NCI-H1417 (cell line): ENCODE results near the gene OR8B4.
"Not testable (repeated sequence)": the region's sequence is repeated elsewhere in the genome, so short reads cannot be mapped to it uniquely, and the experiment has no call there.

Source experiments
- DNase-seq, 3 experiments: peaks; one replicate each; lab custom pipeline; 2025; lab: John Stamatoyannopoulos, UW

The OR8B4 gene

GRCh38 chr11:124424384-124424921 is at the start of gene OR8B4:
OR8B4 (minus strand) TSS chr11:124424871; CDS start chr11:124424871, 0 bp downstream.
- DNase-seq = no peak

- DNase-seq = no peak
Measured at GRCh38 chr11:124474079-124474478, 49.4 kb upstream of the OR8B4 start.

GRCh38 chr11:124473476-124473875 is 48.8 kb upstream of the OR8B4 start:
- no peak for DNase-seq

GRCh38 chr11:124470561-124471227 is 46.0 kb upstream of the OR8B4 start:
- no peak for DNase-seq

- no peak for DNase-seq
Measured at GRCh38 chr11:124467381-124467927, 42.8 kb upstream of the OR8B4 start.

- no peak for DNase-seq
Measured at GRCh38 chr11:124465368-124465767, 40.7 kb upstream of the OR8B4 start.

- no peak for DNase-seq
Measured at GRCh38 chr11:124463990-124464389, 39.3 kb upstream of the OR8B4 start.

- no peak for DNase-seq
Measured at GRCh38 chr11:124463324-124463723, 38.7 kb upstream of the OR8B4 start.

- DNase-seq = no peak
Measured at GRCh38 chr11:124460459-124460858, 35.8 kb upstream of the OR8B4 start.

- not testable (repeated sequence) for DNase-seq
Measured at GRCh38 chr11:124459379-124459778, 34.7 kb upstream of the OR8B4 start.

GRCh38 chr11:124454552-124454951 is 29.9 kb upstream of the OR8B4 start:
- no peak for DNase-seq

- DNase-seq = no peak
Measured at GRCh38 chr11:124446916-124447315, 22.2 kb upstream of the OR8B4 start.

- no peak for DNase-seq
Measured at GRCh38 chr11:124445646-124446150, 21.0 kb upstream of the OR8B4 start, which contains the start of gene OR8B8. OR8B8 (minus strand) TSS chr11:124445696; CDS start chr11:124441085, 4,611 bp downstream.

GRCh38 chr11:124442847-124443246 is 18.2 kb upstream of the OR8B4 start:
- no peak for DNase-seq

- no peak for DNase-seq
Measured at GRCh38 chr11:124442442-124442841, 17.8 kb upstream of the OR8B4 start.

GRCh38 chr11:124441519-124441918 is 16.8 kb upstream of the OR8B4 start:
- DNase-seq = no peak

- no peak for DNase-seq
Measured at GRCh38 chr11:124441081-124441480, 16.4 kb upstream of the OR8B4 start.

GRCh38 chr11:124440608-124441007 is 15.9 kb upstream of the OR8B4 start:
- DNase-seq = no peak

GRCh38 chr11:124434699-124435098 is 10.0 kb upstream of the OR8B4 start:
- DNase-seq = no peak

- DNase-seq = no peak
Measured at GRCh38 chr11:124429599-124429998, 4.9 kb upstream of the OR8B4 start.

GRCh38 chr11:124421043-124421442 is 3.6 kb downstream of the OR8B4 start:
- no peak for DNase-seq

GRCh38 chr11:124415356-124415923 is 9.2 kb downstream of the OR8B4 start:
- peak in 2 of 3 experiments; percentile 42 to 70 for DNase-seq

GRCh38 chr11:124409906-124410305 is 14.8 kb downstream of the OR8B4 start:
- no peak for DNase-seq
